ENCODE data around the gene SPATA32. TPM values are rescaled to one million over a fixed set of nuclear protein-coding genes. Genes with fewer than 3 reads are reported as not detected.
A peak's percentile ranks its signal among the peaks of the same experiment; 100 is the strongest.

SPATA32 gene
- total RNA-seq, 5 donors from 2014 or later (not counting 1 experiment from before 2014, with no cell fraction given), result 0.37 to 0.55 (median 0.42) TPM; not detected in 1

GRCh38 chr17:45236282-45236606, 25.6 kb downstream of the SPATA32 start:
- POLR2A ChIA-PET, result interaction anchor here in 1 of 2 donors (1.8 kb wide), 1 partner anchor 10 kb away, joined by 5 read pairs; no protein-coding TSS in a partner anchor
- Histone ChIP-seq H3K27me3 (replicated peaks in 1 of 2; ENCODE audit: control insufficient read depth in 2 of 2, extremely low read depth in 1 of 2, insufficient read depth in 2 of 2, low read length in 1 of 2) (no peaks in the 10 kb centered on the region), H3K4me3 (ENCODE audit: control insufficient read depth in 1 of 2, extremely low read depth in 1 of 2, low read length in 1 of 2) (no peak overlapping the region), H3K36me3 (ENCODE audit: control insufficient read depth in 2 of 2, extremely low read depth in 1 of 2, insufficient read depth in 1 of 2, low read length in 1 of 2) (peaks cover 21 to 92% of the 10 kb centered on the region in 2 donors), H3K4me1 (ENCODE audit: control insufficient read depth in 1 of 2, extremely low read depth in 1 of 2, insufficient read depth in 2 of 2, low read length in 2 of 2) (peaks cover 12 to 60% of the 10 kb centered on the region in 2 experiments), H3K9me3 (no peaks in the 10 kb centered on the region), H3K27ac (ENCODE audit: low read length) (peak overlapping the region; percentile 40)
- H3K27me3 Mint-ChIP-seq, result no peaks in the 10 kb centered on the region
- H3K9me3 Mint-ChIP-seq, result no peaks in the 10 kb centered on the region
- WGBS (ENCODE audit: insufficient coverage), result 96% methylated on average over 5 of the region's 5 CpGs
- no peak overlapping the region for H3K4me3 Mint-ChIP-seq
- no peak for DNase-seq
- ATAC-seq (replicated peaks in 1 of 4), result no peak
- peaks cover 53% of the 10 kb centered on the region for H3K36me3 Mint-ChIP-seq
- peak overlapping the region; percentile 86 to 99 for H3K27ac Mint-ChIP-seq
- CTCF ChIA-PET, result interaction anchor here (0.9 to 10.1 kb wide), 7 partner anchors 10 to 101 kb away, joined by 3 to 117 read pairs (median 6); partner anchors contain the start of gene ACBD4 (in 2 of the 2)
- H3K4me1 Mint-ChIP-seq, result peaks cover 60 to 67% (median 61%) of the 10 kb centered on the region in 3 donors

DNA sequence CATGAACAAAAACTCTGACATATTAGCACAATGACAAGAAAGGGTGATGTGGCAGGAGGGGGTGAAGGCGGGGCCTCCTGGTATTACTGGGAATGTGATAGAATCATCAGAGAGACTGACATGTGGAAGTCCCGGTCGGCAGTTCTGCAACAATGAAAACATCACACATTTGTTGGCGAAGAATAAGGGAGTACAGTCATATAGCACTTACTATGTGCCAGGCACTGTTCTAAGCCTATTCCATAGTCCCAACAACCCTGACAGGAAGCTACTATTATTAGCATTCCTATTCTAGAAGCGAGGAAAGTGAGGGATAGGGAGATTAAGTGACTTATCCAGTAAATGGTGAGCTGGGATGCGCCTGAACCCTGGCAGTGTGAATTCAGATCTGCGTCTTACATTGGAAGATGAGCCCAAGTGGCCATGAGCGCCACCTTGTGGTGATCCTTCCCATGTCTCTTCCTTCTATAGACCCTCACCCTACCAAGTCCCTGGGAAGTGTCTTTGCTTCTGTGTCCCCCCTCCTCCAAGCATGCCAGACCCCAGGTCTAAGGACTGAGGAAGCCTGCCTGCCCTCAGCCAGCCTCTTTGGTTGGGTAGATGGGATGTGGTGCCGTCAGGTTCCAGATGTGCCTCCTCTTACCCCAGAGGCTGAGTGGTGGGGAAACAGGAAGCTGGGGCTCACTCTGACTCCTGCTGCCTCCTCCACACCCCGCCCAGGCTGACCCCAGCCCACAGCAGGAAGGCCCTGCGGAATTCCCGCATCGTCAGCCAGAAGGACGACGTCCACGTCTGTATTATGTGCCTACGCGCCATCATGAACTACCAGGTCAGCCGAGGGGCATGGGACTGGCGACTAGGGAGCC, 26.2 kb downstream of the SPATA32 start:
- no peak overlapping the region for H3K4me3 ChIP-seq (ENCODE audit: control insufficient read depth in 1 of 2, extremely low read depth in 1 of 2, low read length in 1 of 2)
- Mint-ChIP-seq H3K27ac (peak overlapping the region; percentile 86 to 99), H3K9me3 (no peaks in the 10 kb centered on the region), H3K4me1 (peaks cover 64 to 68% (median 65%) of the 10 kb centered on the region in 3 donors), H3K36me3 (peaks cover 53% of the 10 kb centered on the region), H3K4me3 (no peak overlapping the region), H3K27me3 (no peaks in the 10 kb centered on the region)
- H3K27me3 ChIP-seq (replicated peaks in 1 of 2; ENCODE audit: control insufficient read depth in 2 of 2, extremely low read depth in 1 of 2, insufficient read depth in 2 of 2, low read length in 1 of 2), result no peaks in the 10 kb centered on the region
- ChIA-PET POLR2A (interaction anchor here (0.6 to 1.8 kb wide), 2 partner anchors 10 to 82 kb away, joined by 5 to 8 read pairs; no protein-coding TSS in a partner anchor), CTCF (interaction anchor here (0.5 to 10.1 kb wide), 18 partner anchors 10 to 1757 kb away, joined by 3 to 117 read pairs (median 4); partner anchors contain the start of gene ACBD4 (in 2 of the 2))
- H3K27ac ChIP-seq (ENCODE audit: low read length), result peak overlapping the region; percentile 46
- no peaks in the 10 kb centered on the region for H3K9me3 ChIP-seq
- WGBS (ENCODE audit: insufficient coverage), result 89% methylated on average over 12 of the region's 20 CpGs
- H3K4me1 ChIP-seq (ENCODE audit: control insufficient read depth in 1 of 2, extremely low read depth in 1 of 2, insufficient read depth in 2 of 2, low read length in 2 of 2), result peaks cover 17 to 62% of the 10 kb centered on the region in 2 experiments
- H3K36me3 ChIP-seq (ENCODE audit: control insufficient read depth in 2 of 2, extremely low read depth in 1 of 2, insufficient read depth in 1 of 2, low read length in 1 of 2), result peaks cover 15 to 92% of the 10 kb centered on the region in 2 donors
- DNase-seq (peak in 34 of 35 experiments; percentile 54 to 93 (median 76)), ATAC-seq (replicated peaks in 1 of 4) (peak; percentile 28 to 66 (median 66))

GRCh38 chr17:45234641-45235415, 27.1 kb downstream of the SPATA32 start:
- Mint-ChIP-seq H3K4me1 (peaks cover 72 to 76% (median 73%) of the 10 kb centered on the region in 3 donors), H3K36me3 (peaks cover 44% of the 10 kb centered on the region), H3K9me3 (no peaks in the 10 kb centered on the region), H3K27me3 (no peaks in the 10 kb centered on the region), H3K4me3 (peak overlapping the region in 1 of 3 donors; percentile 11), H3K27ac (peak overlapping the region; percentile 86 to 99)
- ATAC-seq (replicated peaks in 1 of 4) (peak; percentile 66 to 75 (median 68)), DNase-seq (peak in 25 of 35 experiments; percentile 31 to 74 (median 50))
- 20% methylated on average over 1 of the region's 6 CpGs for WGBS (ENCODE audit: insufficient coverage)
- Histone ChIP-seq H3K9me3 (no peaks in the 10 kb centered on the region), H3K4me1 (ENCODE audit: control insufficient read depth in 1 of 2, extremely low read depth in 1 of 2, insufficient read depth in 2 of 2, low read length in 2 of 2) (peaks cover 24 to 70% of the 10 kb centered on the region in 2 experiments), H3K36me3 (ENCODE audit: control insufficient read depth in 2 of 2, extremely low read depth in 1 of 2, insufficient read depth in 1 of 2, low read length in 1 of 2) (peaks cover 10 to 88% of the 10 kb centered on the region in 2 donors), H3K4me3 (ENCODE audit: control insufficient read depth in 1 of 2, extremely low read depth in 1 of 2, low read length in 1 of 2) (no peak overlapping the region), H3K27ac (ENCODE audit: low read length) (peak overlapping the region; percentile 46), H3K27me3 (replicated peaks in 1 of 2; ENCODE audit: control insufficient read depth in 2 of 2, extremely low read depth in 1 of 2, insufficient read depth in 2 of 2, low read length in 1 of 2) (no peaks in the 10 kb centered on the region)
- ChIA-PET CTCF (interaction anchor here (0.6 to 10.1 kb wide), 14 partner anchors 9 to 150 kb away, joined by 3 to 117 read pairs (median 6); partner anchors contain the start of gene ACBD4 (in 1 of the 2)), POLR2A (interaction anchor here (0.6 to 1.8 kb wide), 2 partner anchors 9 to 83 kb away, joined by 5 to 8 read pairs; no protein-coding TSS in a partner anchor)

GRCh38 chr17:45233423-45233924, 28.4 kb downstream of the SPATA32 start:
- H3K9me3 ChIP-seq, result no peaks in the 10 kb centered on the region
- no peak for DNase-seq
- peaks cover 35 to 77% of the 10 kb centered on the region in 2 experiments for H3K4me1 ChIP-seq (ENCODE audit: control insufficient read depth in 1 of 2, extremely low read depth in 1 of 2, insufficient read depth in 2 of 2, low read length in 2 of 2)
- ATAC-seq (replicated peaks in 1 of 4), result no peak
- no peak overlapping the region for H3K27ac ChIP-seq (ENCODE audit: low read length)
- whole genome bisulfite sequencing (ENCODE audit: insufficient coverage), result 90% methylated on average over 6 of the region's 8 CpGs
- POLR2A ChIA-PET, result interaction anchor here in 1 of 2 donors (0.5 kb wide), 1 partner anchor 87 kb away, joined by 3 read pairs; no protein-coding TSS in a partner anchor
- Mint-ChIP-seq H3K27ac (peak overlapping the region; percentile 84 to 99), H3K27me3 (no peaks in the 10 kb centered on the region), H3K4me1 (peaks cover 79 to 81% (median 79%) of the 10 kb centered on the region in 3 donors), H3K4me3 (no peak overlapping the region), H3K9me3 (no peaks in the 10 kb centered on the region), H3K36me3 (peaks cover 31% of the 10 kb centered on the region)
- CTCF ChIA-PET, result interaction anchor here (0.6 to 10.1 kb wide), 4 partner anchors 14 to 141 kb away, joined by 3 to 117 read pairs (median 4); partner anchors contain the start of gene ACBD4 (in 1 of the 2)
- peaks cover 3 to 75% of the 10 kb centered on the region in 2 donors for H3K36me3 ChIP-seq (ENCODE audit: control insufficient read depth in 2 of 2, extremely low read depth in 1 of 2, insufficient read depth in 1 of 2, low read length in 1 of 2)
- no peak overlapping the region for H3K4me3 ChIP-seq (ENCODE audit: control insufficient read depth in 1 of 2, extremely low read depth in 1 of 2, low read length in 1 of 2)
- no peaks in the 10 kb centered on the region for H3K27me3 ChIP-seq (replicated peaks in 1 of 2; ENCODE audit: control insufficient read depth in 2 of 2, extremely low read depth in 1 of 2, insufficient read depth in 2 of 2, low read length in 1 of 2)

DNA sequence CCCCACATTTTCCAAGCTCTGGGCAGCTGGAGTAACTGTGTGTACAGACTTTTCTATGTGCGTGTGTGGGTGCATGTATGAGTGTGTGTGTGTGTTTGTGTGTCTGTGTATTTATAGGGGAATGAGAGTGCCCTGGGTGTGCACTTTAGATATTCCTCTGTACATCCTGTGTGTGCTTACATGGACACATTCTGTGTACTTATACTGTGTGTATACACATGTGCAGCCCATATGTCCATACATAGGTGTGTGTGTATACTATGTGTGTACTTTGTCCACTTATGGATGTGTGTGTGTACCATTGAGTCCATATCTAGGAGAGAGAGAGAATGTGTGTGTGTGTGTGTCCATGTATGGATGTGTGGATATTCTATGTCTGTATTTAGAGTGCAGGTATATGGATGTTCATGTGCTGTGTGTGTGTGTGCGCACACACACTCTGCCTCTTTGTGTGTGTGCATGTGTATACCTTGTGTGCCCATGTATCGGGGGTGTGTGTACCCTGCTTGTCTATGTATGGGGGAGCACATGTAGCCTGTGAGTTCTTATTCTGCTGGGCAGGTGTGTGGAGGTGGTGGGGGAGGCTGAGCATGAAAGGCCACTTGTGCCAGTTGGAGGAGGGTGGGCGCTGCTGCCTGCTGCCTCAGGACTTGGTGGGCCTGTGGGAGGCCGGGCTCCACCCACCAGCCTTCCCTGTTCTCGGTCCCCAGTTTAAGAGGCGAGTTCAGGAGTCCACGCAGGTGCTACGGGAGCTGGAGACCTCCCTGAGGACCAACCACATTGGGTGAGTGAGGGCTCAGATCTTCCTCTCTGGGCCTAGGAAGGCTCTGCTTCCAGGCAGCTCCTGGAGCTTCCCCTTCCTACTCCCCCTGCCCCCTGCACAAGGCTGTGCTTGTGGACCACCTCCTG, 29.1 kb downstream of the SPATA32 start:
- Histone ChIP-seq H3K27ac (ENCODE audit: low read length) (no peak overlapping the region), H3K36me3 (ENCODE audit: control insufficient read depth in 2 of 2, extremely low read depth in 1 of 2, insufficient read depth in 1 of 2, low read length in 1 of 2) (peaks cover 0 to 68% of the 10 kb centered on the region in 2 donors), H3K4me1 (ENCODE audit: control insufficient read depth in 1 of 2, extremely low read depth in 1 of 2, insufficient read depth in 2 of 2, low read length in 2 of 2) (peaks cover 42 to 85% of the 10 kb centered on the region in 2 experiments), H3K27me3 (replicated peaks in 1 of 2; ENCODE audit: control insufficient read depth in 2 of 2, extremely low read depth in 1 of 2, insufficient read depth in 2 of 2, low read length in 1 of 2) (no peaks in the 10 kb centered on the region), H3K9me3 (no peaks in the 10 kb centered on the region), H3K4me3 (ENCODE audit: control insufficient read depth in 1 of 2, extremely low read depth in 1 of 2, low read length in 1 of 2) (no peak overlapping the region)
- DNase-seq, result no peak
- CTCF ChIA-PET, result interaction anchor here (0.6 to 10.1 kb wide), 4 partner anchors 13 to 142 kb away, joined by 3 to 117 read pairs (median 3); partner anchors contain the start of gene ACBD4 (in 1 of the 2)
- Mint-ChIP-seq H3K4me1 (peaks cover 78 to 83% (median 82%) of the 10 kb centered on the region in 3 donors), H3K36me3 (peaks cover 24% of the 10 kb centered on the region), H3K4me3 (peak overlapping the region in 1 of 3 donors; percentile 8), H3K27ac (peak overlapping the region; percentile 84 to 99), H3K27me3 (no peaks in the 10 kb centered on the region), H3K9me3 (no peaks in the 10 kb centered on the region)
- ATAC-seq (replicated peaks in 1 of 4), result no peak
- 95% methylated on average over 3 of the region's 9 CpGs for WGBS (ENCODE audit: insufficient coverage)
- POLR2A ChIA-PET, result interaction anchor here in 1 of 2 donors (0.5 kb wide), 1 partner anchor 87 kb away, joined by 3 read pairs; no protein-coding TSS in a partner anchor

Measured in T-cell (primary cell).